NCI-H2227 (cell line): ENCODE data around the gene TFAP2C.
"Not testable (repeated sequence)": the region's sequence is repeated elsewhere in the genome, so short reads cannot be mapped to it uniquely, and the experiment has no call there.

Source experiments
- DNase-seq: peaks from one replicate; lab custom pipeline; 2025; ENCODE audit not compliant: unreplicated experiment; lab: John Stamatoyannopoulos, UW

TFAP2C gene

DNA sequence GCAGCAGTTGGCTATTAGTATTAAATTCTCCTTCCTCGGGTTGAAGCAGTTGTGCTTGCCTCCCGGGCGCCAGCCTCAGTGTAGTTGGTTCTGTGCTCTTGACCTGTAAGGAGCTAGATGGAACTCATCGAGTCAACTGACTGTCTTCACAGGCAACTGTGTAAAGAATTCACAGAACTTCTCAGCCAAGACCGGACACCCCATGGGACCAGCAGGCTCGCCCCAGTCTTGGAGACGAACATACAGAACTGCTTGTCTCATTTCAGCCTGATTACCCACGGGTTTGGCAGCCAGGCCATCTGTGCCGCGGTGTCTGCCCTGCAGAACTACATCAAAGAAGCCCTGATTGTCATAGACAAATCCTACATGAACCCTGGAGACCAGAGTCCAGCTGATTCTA lies 8.5 kb downstream of the TFAP2C start:
- no peak for DNase-seq

DNA sequence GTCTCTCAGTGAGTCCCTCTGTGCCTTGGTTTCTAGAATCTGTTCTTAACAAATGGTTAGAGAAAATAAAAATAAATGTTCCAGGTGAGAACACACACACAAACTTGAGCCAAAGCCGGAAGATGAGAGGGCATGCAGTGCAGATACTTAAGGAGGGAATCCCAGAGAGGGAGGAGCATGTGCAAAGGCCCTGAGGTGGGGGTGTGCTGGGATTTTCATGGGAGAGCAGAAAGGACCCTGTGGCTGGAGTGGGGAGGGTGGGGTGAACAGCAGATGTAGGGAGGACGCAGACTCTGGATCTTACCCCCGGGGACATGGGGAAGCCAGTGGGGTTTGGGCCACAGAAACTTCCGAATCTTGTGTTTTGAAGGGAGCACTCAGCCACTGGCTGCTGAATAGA lies 17.5 kb downstream of the TFAP2C start:
- no peak for DNase-seq

GRCh38 chr20:56653211-56653610 lies 24.1 kb downstream of the TFAP2C start:
- no peak for DNase-seq

DNA sequence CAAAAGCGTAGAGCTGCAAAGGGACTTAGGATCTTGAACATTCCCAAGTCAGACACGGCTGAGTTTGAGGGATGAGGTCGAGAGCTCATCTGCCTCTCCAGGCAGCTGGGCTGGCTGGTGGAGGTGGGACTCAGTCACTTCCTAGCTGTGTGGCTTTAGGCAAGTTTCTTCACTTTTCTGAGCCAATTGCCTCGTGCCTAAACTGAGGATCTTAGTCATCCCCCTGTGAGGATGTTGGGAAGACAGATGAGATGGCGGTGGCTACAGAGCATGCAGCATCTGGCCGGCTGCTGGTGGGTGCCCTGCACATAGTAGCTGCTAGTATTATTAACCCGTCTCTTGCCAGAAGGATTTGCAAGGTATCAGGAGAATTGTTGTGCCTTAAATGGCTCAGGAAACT lies 27.5 kb downstream of the TFAP2C start:
- no peak for DNase-seq

DNA sequence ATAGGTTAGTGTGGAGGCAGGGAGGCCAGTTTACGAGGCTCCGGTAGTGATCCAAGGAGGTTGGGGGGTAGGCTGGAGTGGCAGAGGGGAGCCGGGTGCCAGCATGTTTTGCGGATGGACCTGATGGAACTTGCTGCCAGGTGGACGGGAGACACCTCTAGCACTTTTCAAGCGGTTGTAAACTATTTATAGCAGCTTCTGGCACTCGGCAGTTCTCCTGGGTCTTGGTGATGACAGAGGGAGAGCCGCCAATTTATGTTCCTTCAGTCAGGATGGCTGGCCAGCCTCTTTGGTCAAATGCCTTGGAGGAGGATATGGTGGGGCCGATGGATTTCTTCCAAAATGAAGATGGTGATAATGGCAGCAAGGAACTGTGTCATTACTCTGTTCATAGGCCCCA lies 28.8 kb downstream of the TFAP2C start:
- DNase-seq, result no peak

GRCh38 chr20:56658341-56658947 lies 29.3 kb downstream of the TFAP2C start:
- not testable (repeated sequence) for DNase-seq

DNA sequence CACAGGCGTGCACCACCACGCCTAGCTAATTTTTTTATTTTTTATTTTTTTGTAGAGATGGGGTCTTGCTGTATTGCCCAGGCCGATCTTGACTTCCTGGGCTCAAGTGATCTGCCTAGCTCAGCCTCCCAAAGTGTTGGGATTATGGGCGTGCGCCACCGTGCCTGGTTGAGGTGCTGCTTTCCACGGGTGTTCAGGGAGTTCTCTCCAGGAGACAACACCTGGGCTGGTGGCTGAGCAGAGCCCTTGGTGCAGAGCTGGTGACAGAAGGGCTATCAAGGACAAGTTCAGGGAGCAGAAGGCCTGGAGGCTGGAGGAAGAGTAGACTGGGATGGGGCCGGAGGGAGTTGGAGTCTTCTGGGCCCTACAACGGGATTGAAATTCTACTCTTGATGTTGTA lies 34.6 kb downstream of the TFAP2C start:
- no peak for DNase-seq

- DNase-seq, result no peak
Measured at GRCh38 chr20:56664796-56665195, 35.7 kb downstream of the TFAP2C start.

DNA sequence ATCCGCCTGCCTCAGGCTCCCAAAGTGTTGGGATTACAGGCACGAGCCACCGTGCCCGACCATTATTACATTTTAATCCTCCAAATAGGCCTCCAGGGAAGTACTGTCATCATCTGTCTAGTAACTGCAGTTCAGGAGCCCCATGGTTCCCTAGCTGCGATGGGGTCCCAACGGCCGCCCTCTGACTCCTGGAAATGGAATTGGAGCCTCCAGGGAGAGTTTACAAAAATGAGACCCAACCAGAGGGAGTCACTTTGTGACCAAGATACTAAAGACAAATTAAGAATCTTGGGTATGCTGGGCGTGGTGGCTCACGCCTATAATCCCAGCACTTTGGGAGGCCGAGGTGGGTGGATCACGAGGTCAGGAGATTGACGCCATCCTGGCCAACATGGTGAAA lies 36.7 kb downstream of the TFAP2C start:
- DNase-seq, result no peak

DNA sequence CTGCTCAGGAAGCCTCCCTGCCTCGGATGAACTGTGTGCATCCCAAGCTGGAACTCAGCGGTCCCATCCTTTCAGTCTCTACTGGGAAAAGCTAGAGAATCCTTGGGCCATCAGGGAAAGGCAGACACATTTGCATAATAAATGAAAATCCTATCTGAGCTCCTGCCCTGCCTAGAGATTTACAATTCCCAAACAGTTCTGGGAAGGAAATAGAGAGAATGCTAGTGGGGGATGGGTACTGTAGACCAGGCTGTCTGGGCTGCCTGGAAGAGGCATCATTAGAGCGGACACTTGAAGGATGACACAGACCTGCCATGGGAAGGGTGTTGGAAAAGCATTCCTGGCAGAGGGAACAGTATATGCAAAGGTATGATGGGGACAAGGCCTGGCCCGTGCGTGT lies 44.3 kb downstream of the TFAP2C start:
- no peak for DNase-seq

DNA sequence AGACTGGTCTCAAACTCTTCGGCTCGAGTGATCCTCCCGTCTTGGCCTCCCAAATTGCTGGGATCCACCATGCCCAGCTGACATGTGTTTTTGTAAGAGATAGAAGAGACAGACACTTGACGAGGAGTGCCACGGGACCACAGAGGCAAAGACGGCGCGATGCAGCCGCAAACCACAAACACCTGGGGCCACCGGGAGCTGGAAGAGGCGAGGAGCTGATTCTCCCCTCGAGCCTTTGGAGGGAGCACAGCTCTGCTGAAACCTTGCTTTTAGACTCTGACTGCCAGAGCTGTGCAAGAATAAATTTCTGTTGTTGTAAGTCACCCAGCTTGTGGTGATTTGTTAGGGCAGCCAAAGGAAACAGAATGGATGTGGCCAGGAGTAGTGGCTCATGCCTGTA lies 46.9 kb downstream of the TFAP2C start:
- no peak for DNase-seq

GRCh38 chr20:56676679-56677078 lies 47.6 kb downstream of the TFAP2C start:
- DNase-seq, result no peak

- DNase-seq, result no peak
Measured at GRCh38 chr20:56683077-56683865, 54.2 kb downstream of the TFAP2C start.

GRCh38 chr20:56685879-56686278 lies 56.8 kb downstream of the TFAP2C start:
- no peak for DNase-seq

DNA sequence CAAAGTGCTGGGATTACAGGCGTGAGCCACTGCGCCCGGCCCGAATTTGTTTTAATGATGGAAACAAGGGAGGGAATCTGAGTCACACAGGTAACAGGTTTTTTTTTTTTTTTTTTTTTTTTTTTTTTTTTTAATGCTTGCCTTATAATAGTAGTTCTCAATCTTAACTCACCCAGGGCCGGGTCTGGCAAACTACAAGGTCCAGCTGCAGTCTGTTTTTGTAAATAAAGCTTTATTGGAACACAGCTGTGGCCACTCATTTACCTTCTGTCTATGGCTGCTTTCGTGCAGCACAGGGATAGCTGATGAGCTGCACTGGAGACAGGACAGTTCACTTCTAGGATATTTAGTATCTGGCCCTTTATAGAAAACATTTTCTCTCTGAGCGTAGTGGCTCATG lies 58.0 kb downstream of the TFAP2C start:
- no peak for DNase-seq

DNA sequence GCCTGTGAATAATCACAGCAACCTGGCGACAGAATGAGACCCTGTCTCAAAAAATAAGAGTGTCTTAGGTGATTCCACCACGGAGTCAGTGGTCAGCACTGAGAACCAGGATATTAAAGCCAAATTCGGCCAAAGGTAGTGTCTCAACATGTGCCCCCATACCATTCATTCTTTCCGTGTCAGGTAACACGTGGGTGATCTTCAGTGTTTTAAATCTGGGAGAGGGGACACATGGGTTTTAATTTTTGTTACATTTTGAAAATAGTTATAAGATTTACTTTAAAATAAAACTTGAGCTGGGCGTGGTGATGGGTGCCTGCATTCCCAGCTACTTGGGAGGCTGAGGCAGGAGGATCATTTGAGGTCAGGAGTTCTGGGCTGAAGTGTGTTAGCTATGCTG lies 59.0 kb downstream of the TFAP2C start:
- no peak for DNase-seq
